HAP-1 (cell line): Measurements from ENCODE around the gene SMIM36.
"Not testable (repeated sequence)": the region's sequence is repeated elsewhere in the genome, so short reads cannot be mapped to it uniquely, and the experiment has no call there.

ENCODE experiments used
- DNase-seq, 2 experiments: peaks; one replicate each; pipeline ENCODE4 v3.0.0-alpha.2; 2016 to 2020; ENCODE audit warnings: low spot score in 2 of 2
- H3K27me3 ChIP-seq: fragments of 250-450 bp; sonication (Bioruptor Pico); 2 replicates; pipeline ENCODE4 v1.5.1; 2020; ENCODE audit warnings: low read depth, mild to moderate bottlenecking, moderate library complexity
- H3K36me3 ChIP-seq: fragments of 250-450 bp; sonication (Bioruptor Pico); replicated peaks from 2 replicates; pipeline ENCODE4 v1.5.1; 2020; ENCODE audit warnings: mild to moderate bottlenecking
- H3K4me1 ChIP-seq: fragments of 250-450 bp; sonication (Bioruptor Pico); 2 replicates; pipeline ENCODE4 v1.5.1; 2020; ENCODE audit warnings: mild to moderate bottlenecking
- H3K4me3 ChIP-seq: fragments of 250-450 bp; sonication (Bioruptor Pico); 2 replicates; pipeline ENCODE4 v1.5.1; 2020; ENCODE audit warnings: mild to moderate bottlenecking, moderate library complexity
- H3K9me3 ChIP-seq: fragments of 250-450 bp; sonication (Bioruptor Pico); 2 replicates; pipeline ENCODE4 v1.5.1; 2020; ENCODE audit warnings: mild to moderate bottlenecking, moderate library complexity
- in situ Hi-C: fragments of 300-500 bp; cut with MboI; formaldehyde crosslinking; loops from 3 replicates; pipeline ENCODE4 v1.14.3; 2020; ENCODE audit warnings: low sequenced_read_pairs, inconsistent platforms, mixed read lengths

The SMIM36 gene

DNA sequence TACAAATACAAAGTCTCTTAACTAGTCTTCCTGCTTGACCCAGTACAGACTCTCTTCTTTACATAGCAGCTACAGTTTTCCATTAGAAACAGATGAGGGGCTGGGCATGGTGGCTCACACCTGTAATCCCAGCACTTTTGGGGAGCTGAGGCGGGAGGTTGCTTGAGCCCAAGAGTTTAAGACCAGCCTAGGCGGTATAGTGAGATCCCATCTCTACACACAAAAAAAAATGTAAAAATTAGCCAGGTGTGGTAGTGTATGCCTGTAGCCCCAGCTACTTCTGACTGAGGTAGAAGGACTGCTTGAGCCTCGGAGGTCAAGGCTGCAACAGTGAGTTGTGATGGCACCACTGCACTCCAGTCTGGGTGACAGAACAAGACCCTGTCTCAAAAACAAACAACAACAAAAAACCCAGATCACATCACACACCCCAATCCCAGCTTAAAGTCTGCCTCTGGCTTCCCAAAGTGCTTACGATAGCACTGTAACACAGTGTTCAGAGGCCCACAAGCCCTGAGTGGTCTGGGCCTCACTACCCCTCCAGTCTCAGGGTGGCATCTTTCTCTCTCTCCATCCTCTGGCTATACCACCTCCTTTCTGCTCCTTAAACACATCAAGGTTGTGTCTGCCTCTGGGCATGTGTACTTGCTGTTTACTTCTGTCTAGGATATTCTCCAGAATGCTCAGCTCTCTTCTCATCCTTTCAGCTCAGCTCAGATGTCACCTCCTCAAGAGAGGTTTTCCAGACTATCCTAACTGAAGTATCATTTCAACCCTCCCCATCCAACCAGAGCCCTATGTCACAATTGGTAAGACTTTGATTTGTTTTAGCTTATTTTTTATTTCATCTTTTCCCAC lies 93.6 kb downstream of the SMIM36 start:
- Histone ChIP-seq H3K9me3 (no peaks in the 10 kb centered on the region), H3K4me1 (peaks cover 11% of the 10 kb centered on the region), H3K27me3 (no peaks in the 10 kb centered on the region), H3K4me3 (no peak overlapping the region), H3K36me3 (peaks cover 3% of the 10 kb centered on the region)
- in situ Hi-C loops, result loop anchor here (10.0 kb wide), 1 partner anchor 77 kb away; no protein-coding TSS in a partner anchor
- DNase-seq, result no peak

DNA sequence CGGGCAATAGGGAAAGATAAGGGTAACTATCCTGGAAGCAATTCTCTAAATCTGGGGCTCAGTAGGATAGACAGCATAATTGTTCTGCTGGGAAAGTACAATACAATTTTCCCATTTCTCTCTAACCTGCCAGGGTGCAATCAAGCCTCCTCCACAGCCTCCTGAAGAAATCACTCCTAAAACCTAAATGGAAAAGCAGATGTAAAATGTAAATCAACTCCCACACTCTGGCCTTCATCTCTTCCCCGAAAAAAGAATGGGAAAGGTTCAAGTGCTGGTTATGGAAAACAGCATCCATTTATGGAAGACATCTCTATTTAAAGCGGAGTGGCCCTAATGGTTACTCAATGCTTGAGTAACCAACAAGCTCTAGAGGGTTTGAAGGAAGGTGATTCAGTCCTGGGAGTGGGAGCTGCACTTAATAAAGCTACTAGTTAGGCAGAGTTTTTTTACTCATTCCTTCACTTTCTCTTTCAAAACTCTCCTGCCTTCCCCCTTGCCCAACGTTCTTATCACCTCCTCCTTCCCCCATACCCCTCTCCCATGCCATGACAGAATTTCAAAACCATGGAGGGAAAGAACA lies 94.7 kb downstream of the SMIM36 start:
- Histone ChIP-seq H3K36me3 (peaks cover 3% of the 10 kb centered on the region), H3K27me3 (no peaks in the 10 kb centered on the region), H3K9me3 (no peaks in the 10 kb centered on the region), H3K4me3 (no peak overlapping the region), H3K4me1 (peaks cover 8% of the 10 kb centered on the region)
- in situ Hi-C loops, result loop anchor here (10.0 kb wide), 1 partner anchor 78 kb away; no protein-coding TSS in a partner anchor
- no peak for DNase-seq

DNA sequence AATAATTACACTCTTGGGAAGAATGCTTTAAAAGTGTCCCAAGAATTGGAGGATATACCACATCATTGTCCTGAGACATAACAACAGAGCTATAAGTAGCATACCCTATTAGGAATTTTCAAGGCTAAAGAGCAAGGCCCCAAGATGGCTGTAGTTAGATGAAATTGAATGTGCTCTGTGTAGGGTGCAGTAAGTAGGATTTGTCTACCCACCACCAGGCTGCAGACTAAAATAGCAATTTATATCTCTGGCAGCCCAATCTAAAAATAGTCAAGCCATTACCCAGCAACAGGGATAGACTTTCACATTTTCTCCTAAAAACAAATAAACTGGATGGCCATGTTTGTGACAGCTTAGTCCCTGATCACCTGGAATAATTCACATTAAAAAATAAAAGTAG lies 95.3 kb downstream of the SMIM36 start:
- H3K36me3 ChIP-seq, result peaks cover 7% of the 10 kb centered on the region
- no peaks in the 10 kb centered on the region for H3K27me3 ChIP-seq
- H3K4me1 ChIP-seq, result peaks cover 8% of the 10 kb centered on the region
- no peak overlapping the region for H3K4me3 ChIP-seq
- no peaks in the 10 kb centered on the region for H3K9me3 ChIP-seq
- in situ Hi-C loops, result loop anchor here (10.0 kb wide), 1 partner anchor 79 kb away; no protein-coding TSS in a partner anchor
- no peak for DNase-seq

DNA sequence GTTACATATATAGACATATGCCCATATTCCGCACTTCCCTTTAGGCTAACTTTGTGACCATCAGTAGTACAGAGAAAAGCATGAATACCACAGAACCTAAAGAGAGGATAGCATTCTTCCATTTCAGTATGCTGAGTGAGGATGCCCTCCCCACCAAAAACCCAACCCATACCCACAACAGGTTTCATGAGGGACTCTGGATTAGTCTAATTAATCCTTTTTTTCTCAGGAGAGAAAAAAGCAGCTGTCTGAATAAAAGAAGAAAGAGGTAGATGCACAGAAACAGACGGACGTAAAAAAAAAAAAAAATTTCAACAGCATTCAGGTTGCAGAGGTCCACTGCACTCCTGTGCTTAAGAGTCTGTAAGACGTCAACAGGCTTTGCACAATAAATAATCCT lies 96.3 kb downstream of the SMIM36 start:
- Histone ChIP-seq H3K36me3 (peaks cover 18% of the 10 kb centered on the region), H3K27me3 (no peaks in the 10 kb centered on the region), H3K9me3 (no peaks in the 10 kb centered on the region), H3K4me1 (peaks cover 5% of the 10 kb centered on the region), H3K4me3 (no peak overlapping the region)
- in situ Hi-C loops, result loop anchor here (10.0 kb wide), 1 partner anchor 80 kb away; no protein-coding TSS in a partner anchor
- no peak for DNase-seq

DNA sequence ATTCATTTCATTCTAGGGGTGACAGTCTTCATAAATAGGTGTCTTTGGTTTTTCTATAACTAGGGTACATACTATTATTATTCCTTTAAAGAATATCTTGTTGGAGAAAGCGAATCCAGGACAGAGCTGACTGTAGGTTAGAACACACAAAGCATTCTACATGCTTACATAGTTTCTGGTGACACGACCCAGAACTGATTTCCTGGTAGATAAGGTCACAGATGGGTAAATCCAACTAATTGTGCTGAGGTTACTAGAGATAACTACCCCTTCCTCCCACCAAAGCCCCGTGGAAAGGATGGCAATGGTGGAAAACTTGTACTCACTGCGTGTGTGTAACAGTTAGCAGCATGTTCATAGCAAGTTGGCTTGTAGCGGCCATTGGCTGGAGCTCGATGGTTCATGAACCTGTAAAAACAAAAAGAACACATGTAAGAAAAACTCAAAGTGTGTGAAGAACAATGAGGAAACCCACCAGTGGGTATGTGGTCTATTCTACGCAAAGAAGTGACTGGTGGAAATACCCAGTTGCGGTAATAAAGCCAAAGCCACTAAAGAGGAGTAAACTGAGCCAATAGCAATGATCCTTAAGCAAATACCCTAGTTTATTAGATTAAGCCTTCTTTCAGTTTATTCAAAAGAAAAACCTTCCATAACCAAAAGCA lies 97.3 kb downstream of the SMIM36 start:
- in situ Hi-C loops, result loop anchor here (10.0 kb wide), 1 partner anchor 81 kb away; no protein-coding TSS in a partner anchor
- H3K36me3 ChIP-seq, result peaks cover 25% of the 10 kb centered on the region
- H3K4me3 ChIP-seq, result no peak overlapping the region
- no peak for DNase-seq
- peaks cover 5% of the 10 kb centered on the region for H3K4me1 ChIP-seq
- H3K9me3 ChIP-seq, result no peaks in the 10 kb centered on the region
- H3K27me3 ChIP-seq, result no peaks in the 10 kb centered on the region

DNA sequence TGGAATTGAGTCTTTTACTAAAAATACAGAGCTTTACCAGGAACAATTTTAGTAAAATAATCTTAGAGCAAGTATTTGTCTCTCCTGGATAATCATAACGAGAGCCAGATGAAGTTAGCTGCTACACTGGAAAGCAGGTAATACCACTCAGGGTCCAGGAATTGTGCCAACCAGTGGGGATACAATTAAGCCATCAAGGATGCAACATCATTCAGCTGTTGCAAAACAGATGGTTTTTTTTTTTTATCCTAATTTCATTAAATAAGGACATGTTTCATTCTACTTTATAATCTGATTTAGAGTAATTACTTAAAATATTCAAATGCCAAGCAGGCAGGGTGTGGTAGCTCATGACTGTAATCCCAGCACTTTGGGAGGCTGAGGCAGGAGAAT lies 99.8 kb downstream of the SMIM36 start:
- DNase-seq, result no peak
- H3K4me1 ChIP-seq, result peaks cover 5% of the 10 kb centered on the region
- no peaks in the 10 kb centered on the region for H3K27me3 ChIP-seq
- H3K36me3 ChIP-seq, result peaks cover 33% of the 10 kb centered on the region
- H3K4me3 ChIP-seq, result no peak overlapping the region
- no peaks in the 10 kb centered on the region for H3K9me3 ChIP-seq
- in situ Hi-C loops, result loop anchor here (10.0 kb wide), 1 partner anchor 83 kb away; no protein-coding TSS in a partner anchor

DNA sequence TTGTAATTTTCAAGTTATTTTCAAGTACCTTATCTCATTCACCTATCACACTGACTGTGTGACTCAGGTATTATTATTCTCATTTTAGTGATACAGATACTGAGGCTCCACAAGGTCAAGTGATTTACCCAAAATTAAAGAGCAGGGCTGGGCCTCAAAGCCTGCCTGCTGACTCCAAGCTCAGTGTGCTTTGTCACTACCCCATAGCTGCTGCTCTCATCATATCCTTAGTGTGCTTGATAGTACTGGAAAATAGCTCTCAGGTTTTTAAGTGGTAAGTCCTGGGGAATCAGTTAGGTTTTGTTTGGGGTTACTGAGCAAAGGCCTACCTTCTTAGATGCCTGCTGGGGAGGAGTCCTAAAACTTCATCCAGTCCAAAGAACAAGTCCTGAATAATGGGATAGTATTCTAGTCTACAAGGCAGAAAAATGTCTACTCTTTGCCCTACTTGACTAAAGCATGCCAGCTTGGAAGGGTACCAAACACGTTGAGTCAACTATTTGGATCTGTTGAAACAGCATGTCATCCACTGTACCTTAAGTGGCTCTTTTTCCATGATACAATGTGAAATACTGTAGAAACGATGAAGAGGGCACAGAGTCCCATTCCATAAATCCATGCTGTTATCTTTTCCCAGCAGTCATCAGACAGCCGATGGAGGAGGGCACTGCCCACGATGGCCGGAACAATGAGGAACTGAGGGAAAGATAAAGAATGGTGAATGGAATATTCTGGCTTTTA lies 100.4 kb downstream of the SMIM36 start:
- DNase-seq, result no peak
- no peaks in the 10 kb centered on the region for H3K27me3 ChIP-seq
- in situ Hi-C loops, result loop anchor here (10.0 kb wide), 1 partner anchor 84 kb away; no protein-coding TSS in a partner anchor
- H3K4me3 ChIP-seq, result no peak overlapping the region
- H3K9me3 ChIP-seq, result no peaks in the 10 kb centered on the region
- H3K4me1 ChIP-seq, result peaks cover 5% of the 10 kb centered on the region
- H3K36me3 ChIP-seq, result peaks cover 33% of the 10 kb centered on the region

DNA sequence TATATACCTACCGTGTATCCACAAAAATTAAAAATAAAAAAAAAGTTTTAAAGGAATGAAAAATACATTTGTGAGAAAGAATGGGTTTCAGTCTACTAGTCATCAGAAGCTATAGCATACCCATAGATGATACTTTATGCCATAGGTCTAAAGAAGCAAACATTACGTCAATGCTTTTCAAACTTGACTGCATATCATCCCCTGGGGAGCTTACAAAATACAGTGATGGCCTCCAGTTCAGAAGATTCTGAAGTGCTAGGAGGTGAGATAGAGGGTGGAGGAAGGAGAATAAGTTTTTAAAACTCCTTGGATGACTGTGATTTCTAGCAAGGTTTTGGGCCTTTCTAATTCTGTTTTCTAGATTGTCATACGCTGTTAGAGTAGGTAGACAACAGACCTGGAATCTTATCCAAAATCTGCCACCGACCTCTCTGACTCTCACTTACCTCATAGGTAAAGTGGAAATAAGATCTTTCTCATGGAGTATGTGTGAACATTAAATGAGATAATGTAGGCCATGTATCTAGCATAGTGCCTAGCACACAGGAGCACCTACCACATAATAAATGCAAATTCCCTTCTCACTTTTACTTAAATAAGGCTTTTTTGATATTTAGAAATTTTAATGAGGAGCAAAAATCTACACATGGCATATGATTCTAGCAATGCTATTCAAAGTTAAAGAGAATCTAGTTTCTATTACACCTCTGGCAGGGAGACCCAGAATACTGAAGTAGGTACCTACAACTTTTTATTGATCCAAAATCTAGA lies 102.0 kb downstream of the SMIM36 start:
- H3K9me3 ChIP-seq, result no peaks in the 10 kb centered on the region
- no peak overlapping the region for H3K4me3 ChIP-seq
- no peaks in the 10 kb centered on the region for H3K27me3 ChIP-seq
- DNase-seq, result no peak
- in situ Hi-C loops, result no loop called here
- no peaks in the 10 kb centered on the region for H3K4me1 ChIP-seq
- H3K36me3 ChIP-seq, result peaks cover 38% of the 10 kb centered on the region

DNA sequence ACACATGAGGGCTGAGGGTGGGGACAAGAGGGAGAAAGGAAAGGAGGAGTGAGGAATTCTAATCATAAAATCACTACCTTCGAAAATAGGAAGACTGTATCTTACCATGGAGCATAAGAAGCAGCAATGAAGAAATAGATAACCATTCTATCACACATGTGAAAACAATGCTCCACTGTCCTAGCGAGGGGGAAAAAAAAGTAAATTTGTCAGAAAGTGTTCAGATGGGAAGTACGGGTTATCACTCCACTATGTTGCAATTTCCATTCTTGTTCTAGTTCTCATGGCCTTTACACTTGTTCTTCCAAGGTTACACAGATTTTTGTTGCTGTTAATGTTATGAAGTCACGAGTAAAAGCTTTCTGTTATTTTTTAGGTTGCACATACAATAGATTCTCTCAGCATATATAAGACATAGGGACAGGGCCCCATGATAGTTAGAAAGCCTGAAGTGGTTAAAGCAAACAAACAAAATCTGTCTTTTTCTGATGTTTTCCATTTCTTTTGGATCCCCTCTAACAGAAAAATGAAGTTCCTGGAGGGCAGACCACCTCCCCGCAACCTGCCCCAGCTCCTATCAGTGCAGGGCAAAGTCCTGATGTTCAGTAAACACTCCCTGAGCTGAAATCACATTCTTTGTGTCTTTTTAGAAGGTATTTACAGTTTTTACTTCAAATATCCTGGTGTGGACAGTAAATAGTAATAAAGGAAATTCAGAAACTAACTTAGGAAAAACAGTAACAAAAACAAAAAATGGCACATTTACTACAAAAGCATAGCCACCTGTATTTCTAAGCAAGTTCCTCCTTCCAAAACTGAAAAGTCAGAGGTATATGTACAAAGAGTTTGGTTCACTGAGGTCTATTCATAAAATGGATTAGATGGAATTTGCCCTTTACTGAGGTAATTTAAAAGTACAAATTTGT lies 103.3 kb downstream of the SMIM36 start:
- H3K9me3 ChIP-seq, result no peaks in the 10 kb centered on the region
- H3K36me3 ChIP-seq, result peaks cover 44% of the 10 kb centered on the region
- no peaks in the 10 kb centered on the region for H3K27me3 ChIP-seq
- no peak overlapping the region for H3K4me3 ChIP-seq
- in situ Hi-C loops, result no loop called here
- H3K4me1 ChIP-seq, result no peaks in the 10 kb centered on the region
- no peak for DNase-seq

DNA sequence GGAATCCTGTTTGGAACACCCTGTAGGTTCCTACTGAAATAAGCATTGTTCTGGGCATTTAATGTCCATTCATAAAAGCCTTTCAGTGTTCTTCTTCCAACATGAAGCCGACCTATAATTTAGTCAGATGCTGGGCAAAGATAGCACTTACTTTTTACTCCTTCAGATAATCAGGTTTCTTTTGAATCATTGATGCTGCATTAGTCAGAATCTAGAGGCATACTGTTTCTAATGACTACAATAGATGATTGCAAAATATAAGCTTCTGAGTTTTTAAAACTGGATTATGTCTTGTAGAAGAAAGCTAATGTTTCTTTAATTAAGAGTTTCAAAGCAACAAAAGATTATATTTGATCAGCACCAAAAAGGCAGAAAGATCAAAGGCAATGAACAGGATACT lies 105.7 kb downstream of the SMIM36 start:
- peaks cover 36% of the 10 kb centered on the region for H3K36me3 ChIP-seq
- in situ Hi-C loops, result no loop called here
- H3K27me3 ChIP-seq, result no peaks in the 10 kb centered on the region
- no peaks in the 10 kb centered on the region for H3K9me3 ChIP-seq
- H3K4me3 ChIP-seq, result no peak overlapping the region
- DNase-seq, result no peak
- H3K4me1 ChIP-seq, result no peaks in the 10 kb centered on the region

DNA sequence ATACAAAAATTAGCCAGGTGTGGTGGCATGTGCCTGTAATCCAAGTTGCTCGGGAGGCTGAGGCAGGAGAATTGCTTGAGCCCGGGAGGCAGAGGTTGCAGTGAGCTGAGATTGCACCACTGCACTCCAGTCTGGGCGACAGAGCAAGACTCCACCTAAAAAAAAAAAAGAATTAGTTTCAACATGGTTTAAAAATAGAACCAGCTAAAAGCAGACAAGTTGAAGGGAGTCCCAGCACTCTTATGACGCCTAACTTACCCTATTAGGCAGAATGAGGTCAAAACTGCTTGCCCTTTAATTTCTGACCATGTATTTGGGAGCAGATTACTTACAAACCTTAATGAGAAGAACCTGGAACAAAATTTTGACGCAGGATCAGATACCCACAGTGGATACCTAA lies 107.1 kb downstream of the SMIM36 start:
- in situ Hi-C loops, H3K9me3 ChIP-seq, H3K27me3 ChIP-seq, DNase-seq, H3K4me3 ChIP-seq, H3K4me1 ChIP-seq: not testable (repeated sequence)
- H3K36me3 ChIP-seq, result peaks cover 28% of the 10 kb centered on the region

DNA sequence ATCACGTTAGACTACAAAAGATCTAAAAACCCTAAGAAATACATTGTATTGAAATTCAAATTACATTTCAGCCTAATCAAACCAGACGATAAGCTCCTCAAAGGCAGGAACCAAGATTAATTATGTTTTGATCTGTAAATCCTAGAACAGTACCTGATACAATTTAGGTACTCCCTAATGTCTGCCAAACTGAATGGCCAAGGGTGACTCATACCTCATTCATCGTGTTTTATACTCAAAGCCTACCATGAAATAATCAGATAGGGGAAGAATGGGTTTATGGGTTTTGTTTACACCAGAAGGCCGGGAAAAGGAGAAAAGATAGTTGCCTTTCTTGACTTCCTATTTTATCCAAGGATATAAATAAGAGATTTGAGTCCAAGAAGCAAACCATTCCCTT lies 108.9 kb downstream of the SMIM36 start:
- Histone ChIP-seq H3K4me3 (no peak overlapping the region), H3K27me3 (no peaks in the 10 kb centered on the region), H3K9me3 (no peaks in the 10 kb centered on the region), H3K4me1 (no peaks in the 10 kb centered on the region), H3K36me3 (peaks cover 19% of the 10 kb centered on the region)
- in situ Hi-C loops, result no loop called here
- peak; percentile 39 to 68 for DNase-seq
